Osteoblast (primary cell): ENCODE data around the gene FNBP1L. TPM values are rescaled to one million over a fixed set of nuclear protein-coding genes. Genes with fewer than 3 reads are reported as not detected.

ENCODE experiments used
- DNase-seq: peaks from one replicate; pipeline ENCODE4 v3.0.0; 2011; ENCODE audit warnings: low spot score, mixed read lengths; ENCODE audit not compliant: insufficient read length; ENCODE audit errors: missing footprints
- H2AFZ ChIP-seq: 2 replicates; pipeline ENCODE4 v1.6.0; 2011; ENCODE audit warnings: mild to moderate bottlenecking, low read length
- H3K27ac ChIP-seq: 2 replicates; pipeline ENCODE4 v1.5.1; 2011; ENCODE audit warnings: mild to moderate bottlenecking, low read depth, low read length, moderate library complexity
- H3K27me3 ChIP-seq: 2 replicates; pipeline ENCODE4 v1.6.0; 2012; ENCODE audit warnings: mild to moderate bottlenecking, control low read depth, inconsistent platforms, low read length, moderate library complexity; ENCODE audit not compliant: insufficient read depth
- H3K36me3 ChIP-seq: 2 replicates; pipeline ENCODE4 v1.5.1; 2011; ENCODE audit warnings: mild to moderate bottlenecking, low read length, control low read depth, moderate library complexity; ENCODE audit not compliant: insufficient read depth
- H3K4me1 ChIP-seq: 2 replicates; pipeline ENCODE4 v1.5.1; 2011; ENCODE audit warnings: mild to moderate bottlenecking, low read length, control low read depth, moderate library complexity; ENCODE audit not compliant: insufficient read depth
- H3K4me2 ChIP-seq: 2 replicates; pipeline ENCODE4 v1.6.0; 2011; ENCODE audit warnings: mild to moderate bottlenecking, low read length; ENCODE audit not compliant: insufficient read depth
- H3K4me3 ChIP-seq: fragments of 200-600 bp; sonication (generic); 3 replicates; pipeline ENCODE4 v1.5.1; 2012; ENCODE audit warnings: mild to moderate bottlenecking, low read length, inconsistent platforms; ENCODE audit not compliant: insufficient read depth
- H3K79me2 ChIP-seq: 2 replicates; pipeline ENCODE4 v1.6.0; 2012; ENCODE audit warnings: mild to moderate bottlenecking, low read length, control low read depth, inconsistent platforms; ENCODE audit not compliant: insufficient read depth
- H3K9me3 ChIP-seq: 2 replicates; pipeline ENCODE4 v1.5.1; 2011; ENCODE audit warnings: low read depth, low read length, control low read depth
- H4K20me1 ChIP-seq: 2 replicates; pipeline ENCODE4 v1.6.0; 2012; ENCODE audit warnings: mild to moderate bottlenecking, low read length, control low read depth; ENCODE audit not compliant: insufficient read depth
- CTCF ChIP-seq: IDR thresholded peaks from 2 replicates; pipeline ENCODE4 v1.5.1; 2011; ENCODE audit warnings: mild to moderate bottlenecking, low read depth, low read length, moderate library complexity; ENCODE audit errors: extremely low read depth
- total RNA-seq: library from RNA; depleted of rRNA; stranded (reverse); fragments of >200 nt; gene quantifications from 2 replicates; pipeline ENCODE4 v1.2.3, GENCODE V29; 2012

FNBP1L gene
- total RNA-seq, 1 donor: 8.7 TPM

- Histone ChIP-seq H3K4me1 (no peaks in the 10 kb centered on the region), H3K27ac (no peak overlapping the region), H4K20me1 (no peaks in the 10 kb centered on the region), H2AFZ (no peak overlapping the region), H3K36me3 (no peaks in the 10 kb centered on the region), H3K4me3 (no peak overlapping the region), H3K79me2 (no peaks in the 10 kb centered on the region), H3K9me3 (no peaks in the 10 kb centered on the region), H3K4me2 (no peak overlapping the region), H3K27me3 (no peaks in the 10 kb centered on the region)
- no peak for DNase-seq
- no peak for TF ChIP-seq CTCF
Observed at GRCh38 chr1:93490357-93490756, 42.4 kb downstream of the FNBP1L start.

DNA sequence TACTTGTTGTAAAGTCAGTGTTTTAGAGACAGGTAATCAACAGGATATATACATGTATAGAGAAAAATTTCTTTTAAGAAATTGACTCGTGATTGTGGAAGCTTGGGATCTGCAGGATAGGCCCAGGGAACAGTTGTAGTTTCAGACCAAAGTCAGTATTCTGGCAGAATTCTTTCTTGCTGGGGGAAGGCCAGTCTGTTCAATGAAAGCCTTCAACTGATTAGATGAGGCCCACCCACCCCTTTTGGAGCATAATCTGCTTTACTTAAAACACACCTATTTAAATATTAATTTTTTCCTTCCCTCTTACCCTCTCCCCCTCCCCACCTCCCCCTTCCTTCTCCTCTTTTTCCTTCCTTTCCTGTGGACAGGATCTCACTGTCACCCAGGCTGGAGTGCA is 48.0 kb downstream of the FNBP1L start:
- TF ChIP-seq CTCF: no peak
- no peaks in the 10 kb centered on the region for H3K79me2 ChIP-seq

GRCh38 chr1:93496520-93496919 is 48.6 kb downstream of the FNBP1L start:
- DNase-seq: no peak
- Histone ChIP-seq H3K9me3 (no peaks in the 10 kb centered on the region), H3K79me2 (no peaks in the 10 kb centered on the region), H2AFZ (no peak overlapping the region), H3K27me3 (no peaks in the 10 kb centered on the region), H3K4me3 (no peak overlapping the region), H3K27ac (no peak overlapping the region), H3K4me1 (no peaks in the 10 kb centered on the region), H4K20me1 (no peaks in the 10 kb centered on the region), H3K4me2 (no peak overlapping the region), H3K36me3 (no peaks in the 10 kb centered on the region)
- TF ChIP-seq CTCF: no peak

More for the DNA sequence above, 48.0 kb downstream of the FNBP1L start:
- no peak for DNase-seq
- Histone ChIP-seq H2AFZ (no peak overlapping the region), H3K27ac (no peak overlapping the region), H3K9me3 (no peaks in the 10 kb centered on the region), H4K20me1 (no peaks in the 10 kb centered on the region), H3K4me3 (no peak overlapping the region), H3K36me3 (no peaks in the 10 kb centered on the region), H3K4me2 (no peak overlapping the region), H3K27me3 (no peaks in the 10 kb centered on the region), H3K4me1 (no peaks in the 10 kb centered on the region)

GRCh38 chr1:93499075-93499474 is 51.2 kb downstream of the FNBP1L start:
- Histone ChIP-seq H4K20me1 (no peaks in the 10 kb centered on the region), H3K4me3 (no peak overlapping the region), H3K79me2 (no peaks in the 10 kb centered on the region), H3K9me3 (no peaks in the 10 kb centered on the region), H2AFZ (no peak overlapping the region), H3K4me2 (no peak overlapping the region), H3K4me1 (no peaks in the 10 kb centered on the region), H3K36me3 (no peaks in the 10 kb centered on the region), H3K27me3 (no peaks in the 10 kb centered on the region), H3K27ac (no peak overlapping the region)
- no peak for TF ChIP-seq CTCF
- no peak for DNase-seq
